ENCODE data around the gene TTLL5.

DNA sequence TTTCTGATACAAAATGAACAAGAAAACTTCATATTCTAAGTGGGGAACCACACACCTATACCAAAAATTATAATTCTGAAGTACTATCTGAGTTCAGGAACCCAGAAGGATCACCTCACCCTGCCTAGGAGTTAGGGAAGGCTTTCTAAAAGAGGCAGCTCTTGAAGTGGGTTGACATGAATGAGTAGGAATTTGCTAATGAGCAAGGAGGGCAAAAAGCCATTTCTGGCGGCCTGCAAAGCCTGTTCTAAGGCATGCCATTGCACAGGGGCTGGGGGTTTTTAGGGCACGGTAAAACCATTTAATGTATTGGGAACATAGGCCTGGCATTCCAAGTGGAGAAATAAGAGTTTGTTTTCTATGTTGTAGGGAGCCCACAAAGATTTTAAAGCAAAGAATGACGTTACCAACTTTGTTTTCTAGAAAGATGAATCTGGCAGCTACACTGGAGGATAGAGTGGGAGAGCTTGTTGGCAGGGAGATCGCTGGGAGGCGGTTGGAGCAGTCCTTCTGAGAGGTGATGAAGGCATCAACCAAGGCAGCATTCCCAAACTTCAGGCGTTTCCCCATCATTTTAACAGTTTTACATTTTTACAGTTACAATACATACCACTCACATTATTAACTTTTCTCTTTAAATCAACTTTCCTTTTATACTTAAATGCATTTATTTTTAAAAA is 338.6 kb downstream of the TTLL5 start:
- no peak for TF ChIP-seq EP300 (IDR thresholded peaks at IDR 0.05)
- TF ChIP-seq, protein P1, sequence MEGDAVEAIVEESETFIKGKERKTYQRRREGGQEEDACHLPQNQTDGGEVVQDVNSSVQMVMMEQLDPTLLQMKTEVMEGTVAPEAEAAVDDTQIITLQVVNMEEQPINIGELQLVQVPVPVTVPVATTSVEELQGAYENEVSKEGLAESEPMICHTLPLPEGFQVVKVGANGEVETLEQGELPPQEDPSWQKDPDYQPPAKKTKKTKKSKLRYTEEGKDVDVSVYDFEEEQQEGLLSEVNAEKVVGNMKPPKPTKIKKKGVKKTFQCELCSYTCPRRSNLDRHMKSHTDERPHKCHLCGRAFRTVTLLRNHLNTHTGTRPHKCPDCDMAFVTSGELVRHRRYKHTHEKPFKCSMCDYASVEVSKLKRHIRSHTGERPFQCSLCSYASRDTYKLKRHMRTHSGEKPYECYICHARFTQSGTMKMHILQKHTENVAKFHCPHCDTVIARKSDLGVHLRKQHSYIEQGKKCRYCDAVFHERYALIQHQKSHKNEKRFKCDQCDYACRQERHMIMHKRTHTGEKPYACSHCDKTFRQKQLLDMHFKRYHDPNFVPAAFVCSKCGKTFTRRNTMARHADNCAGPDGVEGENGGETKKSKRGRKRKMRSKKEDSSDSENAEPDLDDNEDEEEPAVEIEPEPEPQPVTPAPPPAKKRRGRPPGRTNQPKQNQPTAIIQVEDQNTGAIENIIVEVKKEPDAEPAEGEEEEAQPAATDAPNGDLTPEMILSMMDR (IDR thresholded peaks at IDR 0.05), result no peak
- TF ChIP-seq POLR2AphosphoS5 (IDR thresholded peaks at IDR 0.05), result no peak
- no peak for TF ChIP-seq POLR2A (IDR thresholded peaks at IDR 0.05)
